HEK293 (cell line): ENCODE measurements around the gene CD69.

Experiments
- CTCF ChIA-PET: fragments of 350-600 bp; formaldehyde crosslinking; extraction: SDS; loops from one replicate; lab custom pipeline; 2021; ENCODE audit warnings: antibody characterized with exemption; lab: Yijun Ruan, JAX
- POLR2A ChIA-PET: fragments of 300-600 bp; formaldehyde crosslinking; extraction: SDS; loops from one replicate; lab custom pipeline; 2020; ENCODE audit warnings: antibody characterized with exemption, inconsistent platforms; lab: Yijun Ruan, JAX
- H3K27ac ChIP-seq: fragments of 200-500 bp; sonication (Bioruptor generic); 2 replicates; pipeline ENCODE4 v1.5.1; 2014; ENCODE audit warnings: low read depth, low read length, control low read depth, inconsistent platforms; ENCODE audit errors: extremely low read depth
- H3K36me3 ChIP-seq, 2 experiments: fragments of 200-500 bp in 1 of 2; sonication (Bioruptor generic) in 1 of 2; 1 replicate in 1 of 2; 2 replicates in 1 of 2; pipeline ENCODE4 v1.5.1; 2014 to 2017; ENCODE audit warnings: inconsistent platforms in 2 of 2, low read length in 2 of 2; ENCODE audit not compliant: control insufficient read depth in 2 of 2, insufficient read depth in 1 of 2
- H3K4me1 ChIP-seq: fragments of 200-500 bp; sonication (Bioruptor generic); 2 replicates; pipeline ENCODE4 v1.5.1; 2014; ENCODE audit warnings: mild to moderate bottlenecking, low read length, inconsistent platforms; ENCODE audit not compliant: control insufficient read depth, insufficient read depth
- H3K4me3 ChIP-seq: 2 replicates; pipeline ENCODE4 v1.5.1; 2011; ENCODE audit warnings: low read depth, mild to moderate bottlenecking, control low read depth, low read length, moderate library complexity
- H3K9me3 ChIP-seq: fragments of 200-500 bp; sonication (Bioruptor generic); 2 replicates; pipeline ENCODE4 v1.5.1; 2014; ENCODE audit warnings: low read depth, low read length, inconsistent platforms; ENCODE audit not compliant: control insufficient read depth, insufficient read depth
- FEZF1 ChIP-seq: fragments of 450-650 bp; formaldehyde crosslinking; IDR thresholded peaks from 2 replicates; pipeline ENCODE4 v1.5.1; 2016; ENCODE audit warnings: missing biosample characterization, missing genetic modification characterization
- KLF17 ChIP-seq: fragments of 450-650 bp; formaldehyde crosslinking; IDR thresholded peaks from 2 replicates; pipeline ENCODE4 v1.5.1; 2016; ENCODE audit warnings: missing biosample characterization, missing genetic modification characterization
- REST ChIP-seq: fragments of 450-650 bp; formaldehyde crosslinking; IDR thresholded peaks from 2 replicates; pipeline ENCODE4 v1.5.1; 2016; ENCODE audit warnings: missing biosample characterization, missing genetic modification characterization
- TCF7L2 ChIP-seq: IDR thresholded peaks from 2 replicates; pipeline ENCODE4 v1.6.1; 2011; ENCODE audit warnings: low read depth, mild to moderate bottlenecking, inconsistent platforms, low read length, moderate library complexity, borderline replicate concordance
- ZBTB21 ChIP-seq: fragments of 450-650 bp; formaldehyde crosslinking; IDR thresholded peaks from 2 replicates; pipeline ENCODE4 v1.5.1; 2017; ENCODE audit warnings: missing biosample characterization, missing genetic modification characterization
- ZBTB48 ChIP-seq: fragments of 450-650 bp; formaldehyde crosslinking; IDR thresholded peaks from 2 replicates; pipeline ENCODE4 v1.5.1; 2016; ENCODE audit warnings: missing biosample characterization, missing genetic modification characterization
- ZNF138 ChIP-seq: fragments of 450-650 bp; formaldehyde crosslinking; IDR thresholded peaks from 2 replicates; pipeline ENCODE4 v1.5.1; 2016; ENCODE audit warnings: missing biosample characterization, missing genetic modification characterization, borderline replicate concordance
- ZNF211 ChIP-seq: fragments of 450-650 bp; formaldehyde crosslinking; IDR thresholded peaks from 2 replicates; pipeline ENCODE4 v1.5.1; 2016; ENCODE audit warnings: low read depth, missing biosample characterization, missing genetic modification characterization
- ZNF26 ChIP-seq: fragments of 450-650 bp; formaldehyde crosslinking; IDR thresholded peaks from 2 replicates; pipeline ENCODE4 v1.5.1; 2016; ENCODE audit warnings: missing biosample characterization, missing genetic modification characterization
- ZNF302 ChIP-seq: fragments of 450-650 bp; formaldehyde crosslinking; IDR thresholded peaks from 2 replicates; pipeline ENCODE4 v1.5.1; 2016; ENCODE audit warnings: missing biosample characterization, missing genetic modification characterization, low read depth
- ZNF37A ChIP-seq: fragments of 450-650 bp; IDR thresholded peaks from 2 replicates; pipeline ENCODE4 v1.5.1; 2018; ENCODE audit warnings: missing biosample characterization, missing genetic modification characterization
- ZNF596 ChIP-seq: fragments of 450-650 bp; IDR thresholded peaks from 2 replicates; pipeline ENCODE4 v1.5.0; 2018; ENCODE audit warnings: missing biosample characterization, mild to moderate bottlenecking, missing genetic modification characterization, moderate library complexity
- ZNF621 ChIP-seq: fragments of 450-650 bp; formaldehyde crosslinking; IDR thresholded peaks from 2 replicates; pipeline ENCODE4 v1.5.1; 2017; ENCODE audit warnings: missing biosample characterization, missing genetic modification characterization
- ZNF645 ChIP-seq: fragments of 450-650 bp; formaldehyde crosslinking; IDR thresholded peaks from 2 replicates; pipeline ENCODE4; 2016; ENCODE audit warnings: missing biosample characterization, missing genetic modification characterization
- ZNF660 ChIP-seq: fragments of 450-650 bp; IDR thresholded peaks from 2 replicates; pipeline ENCODE4 v1.5.1; 2018; ENCODE audit warnings: missing biosample characterization, mild to moderate bottlenecking, missing genetic modification characterization
- ZNF670 ChIP-seq: fragments of 450-650 bp; formaldehyde crosslinking; IDR thresholded peaks from 2 replicates; pipeline ENCODE4 v1.5.1; 2016; ENCODE audit warnings: missing biosample characterization, missing genetic modification characterization, low read depth
- ZSCAN16 ChIP-seq: fragments of 450-650 bp; formaldehyde crosslinking; IDR thresholded peaks from 2 replicates; pipeline ENCODE4 v1.5.1; 2016; ENCODE audit warnings: missing biosample characterization, missing genetic modification characterization
- TF ChIP-seq, protein P1 (sequence below): fragments of 450-650 bp; formaldehyde crosslinking; IDR thresholded peaks from 2 replicates; pipeline ENCODE4 v1.5.1; 2016; ENCODE audit warnings: missing biosample characterization, missing genetic modification characterization
- TF ChIP-seq, protein P2 (sequence below): sonication (generic); formaldehyde crosslinking; IDR thresholded peaks from 2 replicates; pipeline ENCODE4 v1.8.1; 2022; ENCODE audit warnings: mild to moderate bottlenecking, moderate library complexity, missing genetic modification reagents

CD69 gene

DNA sequence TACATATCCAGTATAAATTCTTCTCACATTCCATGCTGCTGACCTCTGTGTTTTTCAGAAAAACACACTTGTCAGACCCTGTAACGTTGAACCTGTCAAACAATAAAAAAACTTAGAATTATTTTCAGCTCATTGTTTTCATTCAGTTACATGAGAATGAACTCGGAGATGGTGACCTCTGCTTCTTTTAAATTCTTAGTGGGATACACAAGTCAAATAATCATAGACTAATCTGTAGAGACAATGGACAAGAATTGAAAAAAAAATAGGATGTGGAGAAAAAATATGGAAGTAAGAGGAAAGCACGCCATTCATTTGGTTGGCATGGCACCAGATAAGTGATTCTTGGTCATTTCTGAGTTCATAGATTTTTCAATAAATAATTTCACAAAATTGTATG, 7.2 kb downstream of the CD69 start (continued):
- TF ChIP-seq, protein P1, sequence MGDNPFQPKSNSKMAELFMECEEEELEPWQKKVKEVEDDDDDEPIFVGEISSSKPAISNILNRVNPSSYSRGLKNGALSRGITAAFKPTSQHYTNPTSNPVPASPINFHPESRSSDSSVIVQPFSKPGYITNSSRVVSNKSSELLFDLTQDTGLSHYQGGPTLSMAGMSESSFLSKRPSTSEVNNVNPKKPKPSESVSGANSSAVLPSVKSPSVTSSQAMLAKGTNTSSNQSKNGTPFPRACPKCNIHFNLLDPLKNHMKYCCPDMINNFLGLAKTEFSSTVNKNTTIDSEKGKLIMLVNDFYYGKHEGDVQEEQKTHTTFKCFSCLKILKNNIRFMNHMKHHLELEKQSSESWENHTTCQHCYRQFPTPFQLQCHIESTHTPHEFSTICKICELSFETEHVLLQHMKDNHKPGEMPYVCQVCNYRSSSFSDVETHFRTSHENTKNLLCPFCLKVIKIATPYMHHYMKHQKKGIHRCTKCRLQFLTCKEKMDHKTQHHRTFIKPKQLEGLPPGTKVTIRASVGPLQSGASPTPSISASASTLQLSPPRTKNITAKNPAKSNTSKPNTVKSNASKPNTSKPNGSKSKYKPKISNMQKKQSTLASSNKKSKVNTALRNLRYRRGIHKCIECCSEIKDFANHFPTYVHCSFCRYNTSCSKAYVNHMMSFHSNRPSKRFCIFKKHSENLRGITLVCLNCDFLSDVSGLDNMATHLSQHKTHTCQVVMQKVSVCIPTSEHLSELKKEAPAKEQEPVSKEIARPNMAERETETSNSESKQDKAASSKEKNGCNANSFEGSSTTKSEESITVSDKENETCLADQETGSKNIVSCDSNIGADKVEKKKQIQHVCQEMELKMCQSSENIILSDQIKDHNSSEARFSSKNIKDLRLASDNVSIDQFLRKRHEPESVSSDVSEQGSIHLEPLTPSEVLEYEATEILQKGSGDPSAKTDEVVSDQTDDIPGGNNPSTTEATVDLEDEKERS (tag by site-specific recombination) = no peak
- TF ChIP-seq ZBTB48 (tag by site-specific recombination) = no peak
- no peak for TF ChIP-seq ZNF596 (tag by site-specific recombination)
- no peak for TF ChIP-seq ZNF138 (tag by site-specific recombination)

DNA sequence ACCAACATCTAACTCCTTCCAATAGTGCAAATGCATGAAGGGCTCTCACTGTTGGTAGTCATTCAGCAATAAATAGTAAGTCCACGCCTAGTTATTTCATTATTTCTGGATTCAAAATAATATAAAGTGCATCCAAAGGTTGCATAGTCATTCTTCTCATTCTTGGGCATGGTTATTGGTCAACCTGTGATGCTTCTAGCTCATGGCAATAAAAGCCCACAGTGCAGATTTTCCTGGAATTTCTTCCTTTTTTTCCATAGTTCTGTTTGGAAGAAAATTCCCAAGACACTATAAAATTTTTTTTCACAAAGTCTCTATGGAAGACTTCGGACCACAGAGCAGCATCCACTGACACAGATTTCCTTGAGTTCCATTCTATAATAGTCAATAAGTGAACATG, 7.6 kb downstream of the CD69 start:
- H3K4me3 ChIP-seq = no peak overlapping the region
- H3K36me3 ChIP-seq = no peaks in the 10 kb centered on the region
- CTCF ChIA-PET = interaction anchor here (1.2 to 6.0 kb wide), 4 partner anchors 10 to 61 kb away, joined by 3 to 99 read pairs (median 6); no protein-coding TSS in a partner anchor
- no peaks in the 10 kb centered on the region for H3K9me3 ChIP-seq
- POLR2A ChIA-PET = no interaction called here
- TF ChIP-seq ZNF645 (no peak), ZNF660 (tag by site-specific recombination) (no peak), ZNF37A (tag by site-specific recombination) (no peak), ZNF302 (tag by site-specific recombination) (no peak), TCF7L2 (no peak), ZBTB21 (tag by site-specific recombination) (no peak), REST (no peak), ZSCAN16 (tag by site-specific recombination) (no peak), ZNF596 (tag by site-specific recombination) (no peak), ZNF26 (tag by site-specific recombination) (no peak), ZNF211 (tag by site-specific recombination) (no peak), FEZF1 (tag by site-specific recombination) (no peak), ZNF670 (tag by site-specific recombination) (no peak), KLF17 (no peak), ZNF621 (tag by site-specific recombination) (no peak)
- TF ChIP-seq, protein P2, sequence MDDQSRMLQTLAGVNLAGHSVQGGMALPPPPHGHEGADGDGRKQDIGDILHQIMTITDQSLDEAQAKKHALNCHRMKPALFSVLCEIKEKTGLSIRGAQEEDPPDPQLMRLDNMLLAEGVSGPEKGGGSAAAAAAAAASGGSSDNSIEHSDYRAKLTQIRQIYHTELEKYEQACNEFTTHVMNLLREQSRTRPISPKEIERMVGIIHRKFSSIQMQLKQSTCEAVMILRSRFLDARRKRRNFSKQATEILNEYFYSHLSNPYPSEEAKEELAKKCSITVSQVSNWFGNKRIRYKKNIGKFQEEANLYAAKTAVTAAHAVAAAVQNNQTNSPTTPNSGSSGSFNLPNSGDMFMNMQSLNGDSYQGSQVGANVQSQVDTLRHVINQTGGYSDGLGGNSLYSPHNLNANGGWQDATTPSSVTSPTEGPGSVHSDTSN (CRISPR knock-in tag) = no peak
- H3K4me1 ChIP-seq = no peaks in the 10 kb centered on the region
- H3K27ac ChIP-seq = no peak overlapping the region
